GM23338 (cell line): ENCODE measurements around the gene OR8D2. TPM values are rescaled to one million over a fixed set of nuclear protein-coding genes. Genes with fewer than 3 reads are reported as not detected.

Source experiments
- ATAC-seq: fragments of 200-7000 bp; cut with Tn5 transposase; 3 replicates; pipeline ENCODE4 v1.9.1; 2020
- DNase-seq: peaks from one replicate; pipeline ENCODE4 v3.0.0-alpha.2; 2015; ENCODE audit warnings: low spot score
- H2AFZ ChIP-seq: fragments of 200-600 bp; sonication (generic); 2 replicates; pipeline ENCODE4 v1.8.0; 2016; ENCODE audit warnings: antibody characterized with exemption, mild to moderate bottlenecking, moderate library complexity
- H3F3A ChIP-seq: fragments of 200-600 bp; sonication (generic); replicated peaks from 2 replicates; pipeline ENCODE4 v1.8.0; 2017; ENCODE audit warnings: antibody characterized with exemption, mixed run types, low read depth
- H3K27ac ChIP-seq: fragments of 200-600 bp; sonication (generic); 2 replicates; pipeline ENCODE4 v1.6.1; 2016; ENCODE audit warnings: low read depth
- H3K27me3 ChIP-seq: fragments of 200-600 bp; sonication (generic); 2 replicates; pipeline ENCODE4 v1.8.0; 2016; ENCODE audit warnings: mild to moderate bottlenecking, mixed run types, moderate library complexity; ENCODE audit not compliant: insufficient read depth
- H3K36me3 ChIP-seq: fragments of 200-600 bp; sonication (generic); 2 replicates; pipeline ENCODE4 v1.8.0; 2016; ENCODE audit warnings: mild to moderate bottlenecking; ENCODE audit not compliant: insufficient read depth
- H3K4me1 ChIP-seq: fragments of 200-600 bp; sonication (generic); 2 replicates; pipeline ENCODE4 v1.8.0; 2016; ENCODE audit warnings: mild to moderate bottlenecking, moderate library complexity; ENCODE audit not compliant: insufficient read depth
- H3K4me2 ChIP-seq: fragments of 200-600 bp; sonication (generic); 2 replicates; pipeline ENCODE4 v1.7.1; 2017; ENCODE audit warnings: mixed run types
- H3K4me3 ChIP-seq: fragments of 200-600 bp; sonication (generic); 2 replicates; pipeline ENCODE4 v1.6.1; 2016; ENCODE audit warnings: mixed run types
- H3K79me2 ChIP-seq: fragments of 200-600 bp; sonication (generic); replicated peaks from 2 replicates; pipeline ENCODE4 v1.8.0; 2017; ENCODE audit warnings: mild to moderate bottlenecking; ENCODE audit not compliant: insufficient read depth
- H3K9me2 ChIP-seq: fragments of 200-600 bp; sonication (generic); 2 replicates; pipeline ENCODE4 v1.8.0; 2017; ENCODE audit not compliant: insufficient read depth
- H4K20me1 ChIP-seq: fragments of 200-600 bp; sonication (generic); replicated peaks from 2 replicates; pipeline ENCODE4 v1.8.0; 2017; ENCODE audit warnings: mild to moderate bottlenecking; ENCODE audit not compliant: insufficient read depth
- H3K27ac Mint-ChIP-seq: 2 replicates; pipeline ENCODE4 v1.8.0; 2020; ENCODE audit warnings: inconsistent platforms, mild to moderate bottlenecking, moderate library complexity, mixed read lengths
- H3K27me3 Mint-ChIP-seq: 3 replicates; pipeline ENCODE4 v1.8.0; 2022; ENCODE audit warnings: low read depth, mild to moderate bottlenecking, moderate library complexity, mixed read lengths, inconsistent platforms; ENCODE audit not compliant: insufficient read depth, poor library complexity
- H3K36me3 Mint-ChIP-seq: 3 replicates; pipeline ENCODE4 v1.8.0; 2021; ENCODE audit warnings: low read depth, mild to moderate bottlenecking, inconsistent platforms, moderate library complexity, mixed read lengths
- H3K4me1 Mint-ChIP-seq: 3 replicates; pipeline ENCODE4 v1.8.0; 2020; ENCODE audit warnings: mild to moderate bottlenecking, inconsistent platforms, mixed read lengths
- H3K4me3 Mint-ChIP-seq: 3 replicates; pipeline ENCODE4 v1.8.0; 2021; ENCODE audit warnings: moderate library complexity, mild to moderate bottlenecking, inconsistent platforms, mixed read lengths
- H3K9me3 Mint-ChIP-seq: 3 replicates; pipeline ENCODE4 v1.8.0; 2020; ENCODE audit warnings: moderate library complexity, mild to moderate bottlenecking, inconsistent platforms, mixed read lengths
- CREB1 ChIP-seq: fragments of 250-450 bp; sonication (Bioruptor Pico); IDR thresholded peaks from 2 replicates; pipeline ENCODE4 v1.5.0; 2020; ENCODE audit warnings: low read depth, mild to moderate bottlenecking, moderate library complexity
- EZH2 ChIP-seq: fragments of 200-600 bp; sonication (generic); IDR thresholded peaks from one replicate; pipeline ENCODE4 v1.8.0; 2017; ENCODE audit warnings: antibody characterized with exemption, mild to moderate bottlenecking, low read depth; ENCODE audit not compliant: unreplicated experiment
- EZH2phosphoT487 ChIP-seq: fragments of 200-600 bp; sonication (generic); IDR thresholded peaks from one replicate; pipeline ENCODE4 v1.8.1; 2018; ENCODE audit warnings: antibody characterized with exemption; ENCODE audit not compliant: unreplicated experiment
- JUNB ChIP-seq: IDR thresholded peaks from one replicate; pipeline ENCODE4 v1.6.1; 2016; ENCODE audit warnings: antibody characterized with exemption; ENCODE audit not compliant: unreplicated experiment
- NANOG ChIP-seq: IDR thresholded peaks from 2 replicates; pipeline ENCODE4 v1.6.1; 2016; ENCODE audit warnings: antibody characterized with exemption, borderline replicate concordance
- POLR2AphosphoS5 ChIP-seq: IDR thresholded peaks from 2 replicates; pipeline ENCODE4 v1.6.1; 2016; ENCODE audit warnings: antibody characterized with exemption, low read depth
- STAT1 ChIP-seq: IDR thresholded peaks from one replicate; pipeline ENCODE4 v1.6.1; 2016; ENCODE audit warnings: antibody characterized with exemption; ENCODE audit not compliant: unreplicated experiment
- ZNF114 ChIP-seq: fragments of 250-450 bp; sonication (Bioruptor Pico); IDR thresholded peaks from 2 replicates; pipeline ENCODE4 v1.5.0; 2020; ENCODE audit warnings: mild to moderate bottlenecking, moderate library complexity
- ZNF331 ChIP-seq: fragments of 250-450 bp; sonication (Bioruptor Pico); IDR thresholded peaks from 2 replicates; pipeline ENCODE4 v1.5.0; 2020; ENCODE audit warnings: low read depth, mild to moderate bottlenecking, moderate library complexity
- polyA plus RNA-seq: library from polyadenylated mRNA; unstranded; fragments of >200 nt; fragmentation: Nextera tagmentation; extraction: Ambion mirVana; gene quantifications from 2 replicates; pipeline ENCODE4 v1.2.1, GENCODE V29; 2016
- total RNA-seq: library from RNA; depleted of rRNA; stranded (reverse); fragments of >200 nt; shearing (Covaris generic); gene quantifications from 2 replicates; pipeline ENCODE4 v1.2.3, GENCODE V29; 2014
- TF ChIP-seq, protein P1 (sequence below): fragments of 250-450 bp; sonication (Bioruptor Pico); IDR thresholded peaks from 2 replicates; pipeline ENCODE4 v1.5.0; 2020; ENCODE audit warnings: mild to moderate bottlenecking, moderate library complexity
- TF ChIP-seq, protein P2 (sequence below): IDR thresholded peaks from one replicate; pipeline ENCODE4 v1.6.1; 2018; ENCODE audit warnings: antibody characterized with exemption; ENCODE audit not compliant: unreplicated experiment
- TF ChIP-seq, protein P3 (sequence below), 2 experiments: fragments of 200-600 bp in 1 of 2; sonication (generic) in 1 of 2; conservative IDR thresholded peaks; 2 replicates each; pipeline versions ENCODE4 v1.5.1 to v1.6.1; 2016 to 2017; ENCODE audit warnings: antibody characterized with exemption in 2 of 2, low read depth in 2 of 2, mild to moderate bottlenecking in 2 of 2, moderate library complexity in 1 of 2
- TF ChIP-seq, protein P4 (sequence below): IDR thresholded peaks from 2 replicates; pipeline ENCODE4 v1.6.1; 2016; ENCODE audit warnings: antibody characterized with exemption

Gene OR8D2
- total and polyA plus RNA-seq, 2 experiments from 2014 or later: not detected

DNA sequence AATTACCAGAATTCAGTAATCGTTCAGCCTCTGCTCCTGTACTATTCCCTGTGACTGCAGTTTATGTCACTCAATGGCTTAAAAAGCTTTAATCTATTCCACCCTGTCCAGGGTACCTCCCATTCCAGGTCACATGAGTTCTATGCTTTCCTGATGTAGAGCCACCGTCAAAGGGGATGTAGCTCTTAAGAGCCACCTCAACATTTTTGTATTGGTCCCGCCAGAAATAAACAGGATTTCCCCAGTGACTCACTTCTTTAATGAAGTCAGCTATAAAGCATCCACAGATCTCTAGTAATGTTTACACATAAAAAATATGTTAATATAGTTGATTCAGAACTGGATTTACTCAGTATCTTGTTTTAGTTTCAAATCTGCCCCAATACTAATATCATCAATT is 4.9 kb downstream of the OR8D2 start:
- Histone ChIP-seq H3F3A (no peaks in the 10 kb centered on the region), H2AFZ (0 out of 2 replicates have a peak overlapping the region, but pooled peaks have one; percentile 45), H3K4me2 (no peak overlapping the region), H3K9me2 (peaks cover 10% of the 10 kb centered on the region; the same call in 1 of the 2 replicates), H4K20me1 (no peaks in the 10 kb centered on the region), H3K27ac (no peak overlapping the region), H3K27me3 (no peaks in the 10 kb centered on the region), H3K4me1 (no peaks in the 10 kb centered on the region), H3K4me3 (no peak overlapping the region), H3K79me2 (no peaks in the 10 kb centered on the region), H3K36me3 (no peaks in the 10 kb centered on the region)
- no peak overlapping the region for H3K27ac Mint-ChIP-seq
- DNase-seq (no peak), ATAC-seq (no peak)
- no peaks in the 10 kb centered on the region for H3K36me3 Mint-ChIP-seq
- H3K4me1 Mint-ChIP-seq: no peaks in the 10 kb centered on the region
- H3K9me3 Mint-ChIP-seq: no peaks in the 10 kb centered on the region
- no peak overlapping the region for H3K4me3 Mint-ChIP-seq
- H3K27me3 Mint-ChIP-seq: peaks cover 3% of the 10 kb centered on the region
- TF ChIP-seq POLR2AphosphoS5 (no peak), EZH2phosphoT487 (no peak), NANOG (no peak), STAT1 (no peak), JUNB (no peak), ZNF114 (CRISPR knock-in tag) (no peak), EZH2 (no peak), ZNF331 (no peak), CREB1 (CRISPR knock-in tag) (no peak)
- TF ChIP-seq, protein P1, sequence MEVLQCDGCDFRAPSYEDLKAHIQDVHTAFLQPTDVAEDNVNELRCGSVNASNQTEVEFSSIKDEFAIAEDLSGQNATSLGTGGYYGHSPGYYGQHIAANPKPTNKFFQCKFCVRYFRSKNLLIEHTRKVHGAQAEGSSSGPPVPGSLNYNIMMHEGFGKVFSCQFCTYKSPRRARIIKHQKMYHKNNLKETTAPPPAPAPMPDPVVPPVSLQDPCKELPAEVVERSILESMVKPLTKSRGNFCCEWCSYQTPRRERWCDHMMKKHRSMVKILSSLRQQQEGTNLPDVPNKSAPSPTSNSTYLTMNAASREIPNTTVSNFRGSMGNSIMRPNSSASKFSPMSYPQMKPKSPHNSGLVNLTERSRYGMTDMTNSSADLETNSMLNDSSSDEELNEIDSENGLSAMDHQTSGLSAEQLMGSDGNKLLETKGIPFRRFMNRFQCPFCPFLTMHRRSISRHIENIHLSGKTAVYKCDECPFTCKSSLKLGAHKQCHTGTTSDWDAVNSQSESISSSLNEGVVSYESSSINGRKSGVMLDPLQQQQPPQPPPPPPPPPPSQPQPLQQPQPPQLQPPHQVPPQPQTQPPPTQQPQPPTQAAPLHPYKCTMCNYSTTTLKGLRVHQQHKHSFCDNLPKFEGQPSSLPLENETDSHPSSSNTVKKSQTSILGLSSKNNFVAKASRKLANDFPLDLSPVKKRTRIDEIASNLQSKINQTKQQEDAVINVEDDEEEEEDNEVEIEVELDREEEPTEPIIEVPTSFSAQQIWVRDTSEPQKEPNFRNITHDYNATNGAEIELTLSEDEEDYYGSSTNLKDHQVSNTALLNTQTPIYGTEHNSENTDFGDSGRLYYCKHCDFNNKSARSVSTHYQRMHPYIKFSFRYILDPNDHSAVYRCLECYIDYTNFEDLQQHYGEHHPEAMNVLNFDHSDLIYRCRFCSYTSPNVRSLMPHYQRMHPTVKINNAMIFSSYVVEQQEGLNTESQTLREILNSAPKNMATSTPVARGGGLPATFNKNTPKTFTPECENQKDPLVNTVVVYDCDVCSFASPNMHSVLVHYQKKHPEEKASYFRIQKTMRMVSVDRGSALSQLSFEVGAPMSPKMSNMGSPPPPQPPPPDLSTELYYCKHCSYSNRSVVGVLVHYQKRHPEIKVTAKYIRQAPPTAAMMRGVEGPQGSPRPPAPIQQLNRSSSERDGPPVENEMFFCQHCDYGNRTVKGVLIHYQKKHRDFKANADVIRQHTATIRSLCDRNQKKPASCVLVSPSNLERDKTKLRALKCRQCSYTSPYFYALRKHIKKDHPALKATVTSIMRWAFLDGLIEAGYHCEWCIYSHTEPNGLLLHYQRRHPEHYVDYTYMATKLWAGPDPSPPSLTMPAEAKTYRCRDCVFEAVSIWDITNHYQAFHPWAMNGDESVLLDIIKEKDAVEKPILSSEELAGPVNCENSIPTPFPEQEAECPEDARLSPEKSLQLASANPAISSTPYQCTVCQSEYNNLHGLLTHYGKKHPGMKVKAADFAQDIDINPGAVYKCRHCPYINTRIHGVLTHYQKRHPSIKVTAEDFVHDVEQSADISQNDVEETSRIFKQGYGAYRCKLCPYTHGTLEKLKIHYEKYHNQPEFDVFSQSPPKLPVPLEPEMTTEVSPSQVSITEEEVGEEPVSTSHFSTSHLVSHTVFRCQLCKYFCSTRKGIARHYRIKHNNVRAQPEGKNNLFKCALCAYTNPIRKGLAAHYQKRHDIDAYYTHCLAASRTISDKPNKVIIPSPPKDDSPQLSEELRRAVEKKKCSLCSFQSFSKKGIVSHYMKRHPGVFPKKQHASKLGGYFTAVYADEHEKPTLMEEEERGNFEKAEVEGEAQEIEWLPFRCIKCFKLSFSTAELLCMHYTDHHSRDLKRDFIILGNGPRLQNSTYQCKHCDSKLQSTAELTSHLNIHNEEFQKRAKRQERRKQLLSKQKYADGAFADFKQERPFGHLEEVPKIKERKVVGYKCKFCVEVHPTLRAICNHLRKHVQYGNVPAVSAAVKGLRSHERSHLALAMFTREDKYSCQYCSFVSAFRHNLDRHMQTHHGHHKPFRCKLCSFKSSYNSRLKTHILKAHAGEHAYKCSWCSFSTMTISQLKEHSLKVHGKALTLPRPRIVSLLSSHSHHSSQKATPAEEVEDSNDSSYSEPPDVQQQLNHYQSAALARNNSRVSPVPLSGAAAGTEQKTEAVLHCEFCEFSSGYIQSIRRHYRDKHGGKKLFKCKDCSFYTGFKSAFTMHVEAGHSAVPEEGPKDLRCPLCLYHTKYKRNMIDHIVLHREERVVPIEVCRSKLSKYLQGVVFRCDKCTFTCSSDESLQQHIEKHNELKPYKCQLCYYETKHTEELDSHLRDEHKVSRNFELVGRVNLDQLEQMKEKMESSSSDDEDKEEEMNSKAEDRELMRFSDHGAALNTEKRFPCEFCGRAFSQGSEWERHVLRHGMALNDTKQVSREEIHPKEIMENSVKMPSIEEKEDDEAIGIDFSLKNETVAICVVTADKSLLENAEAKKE (CRISPR knock-in tag): no peak
- TF ChIP-seq, protein P2, sequence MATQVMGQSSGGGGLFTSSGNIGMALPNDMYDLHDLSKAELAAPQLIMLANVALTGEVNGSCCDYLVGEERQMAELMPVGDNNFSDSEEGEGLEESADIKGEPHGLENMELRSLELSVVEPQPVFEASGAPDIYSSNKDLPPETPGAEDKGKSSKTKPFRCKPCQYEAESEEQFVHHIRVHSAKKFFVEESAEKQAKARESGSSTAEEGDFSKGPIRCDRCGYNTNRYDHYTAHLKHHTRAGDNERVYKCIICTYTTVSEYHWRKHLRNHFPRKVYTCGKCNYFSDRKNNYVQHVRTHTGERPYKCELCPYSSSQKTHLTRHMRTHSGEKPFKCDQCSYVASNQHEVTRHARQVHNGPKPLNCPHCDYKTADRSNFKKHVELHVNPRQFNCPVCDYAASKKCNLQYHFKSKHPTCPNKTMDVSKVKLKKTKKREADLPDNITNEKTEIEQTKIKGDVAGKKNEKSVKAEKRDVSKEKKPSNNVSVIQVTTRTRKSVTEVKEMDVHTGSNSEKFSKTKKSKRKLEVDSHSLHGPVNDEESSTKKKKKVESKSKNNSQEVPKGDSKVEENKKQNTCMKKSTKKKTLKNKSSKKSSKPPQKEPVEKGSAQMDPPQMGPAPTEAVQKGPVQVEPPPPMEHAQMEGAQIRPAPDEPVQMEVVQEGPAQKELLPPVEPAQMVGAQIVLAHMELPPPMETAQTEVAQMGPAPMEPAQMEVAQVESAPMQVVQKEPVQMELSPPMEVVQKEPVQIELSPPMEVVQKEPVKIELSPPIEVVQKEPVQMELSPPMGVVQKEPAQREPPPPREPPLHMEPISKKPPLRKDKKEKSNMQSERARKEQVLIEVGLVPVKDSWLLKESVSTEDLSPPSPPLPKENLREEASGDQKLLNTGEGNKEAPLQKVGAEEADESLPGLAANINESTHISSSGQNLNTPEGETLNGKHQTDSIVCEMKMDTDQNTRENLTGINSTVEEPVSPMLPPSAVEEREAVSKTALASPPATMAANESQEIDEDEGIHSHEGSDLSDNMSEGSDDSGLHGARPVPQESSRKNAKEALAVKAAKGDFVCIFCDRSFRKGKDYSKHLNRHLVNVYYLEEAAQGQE: no peak
- TF ChIP-seq, protein P3, sequence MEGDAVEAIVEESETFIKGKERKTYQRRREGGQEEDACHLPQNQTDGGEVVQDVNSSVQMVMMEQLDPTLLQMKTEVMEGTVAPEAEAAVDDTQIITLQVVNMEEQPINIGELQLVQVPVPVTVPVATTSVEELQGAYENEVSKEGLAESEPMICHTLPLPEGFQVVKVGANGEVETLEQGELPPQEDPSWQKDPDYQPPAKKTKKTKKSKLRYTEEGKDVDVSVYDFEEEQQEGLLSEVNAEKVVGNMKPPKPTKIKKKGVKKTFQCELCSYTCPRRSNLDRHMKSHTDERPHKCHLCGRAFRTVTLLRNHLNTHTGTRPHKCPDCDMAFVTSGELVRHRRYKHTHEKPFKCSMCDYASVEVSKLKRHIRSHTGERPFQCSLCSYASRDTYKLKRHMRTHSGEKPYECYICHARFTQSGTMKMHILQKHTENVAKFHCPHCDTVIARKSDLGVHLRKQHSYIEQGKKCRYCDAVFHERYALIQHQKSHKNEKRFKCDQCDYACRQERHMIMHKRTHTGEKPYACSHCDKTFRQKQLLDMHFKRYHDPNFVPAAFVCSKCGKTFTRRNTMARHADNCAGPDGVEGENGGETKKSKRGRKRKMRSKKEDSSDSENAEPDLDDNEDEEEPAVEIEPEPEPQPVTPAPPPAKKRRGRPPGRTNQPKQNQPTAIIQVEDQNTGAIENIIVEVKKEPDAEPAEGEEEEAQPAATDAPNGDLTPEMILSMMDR (conservative IDR thresholded peaks at IDR 0.05; ENCODE audit: low read depth in 2 of 2): no peak
- TF ChIP-seq, protein P4, sequence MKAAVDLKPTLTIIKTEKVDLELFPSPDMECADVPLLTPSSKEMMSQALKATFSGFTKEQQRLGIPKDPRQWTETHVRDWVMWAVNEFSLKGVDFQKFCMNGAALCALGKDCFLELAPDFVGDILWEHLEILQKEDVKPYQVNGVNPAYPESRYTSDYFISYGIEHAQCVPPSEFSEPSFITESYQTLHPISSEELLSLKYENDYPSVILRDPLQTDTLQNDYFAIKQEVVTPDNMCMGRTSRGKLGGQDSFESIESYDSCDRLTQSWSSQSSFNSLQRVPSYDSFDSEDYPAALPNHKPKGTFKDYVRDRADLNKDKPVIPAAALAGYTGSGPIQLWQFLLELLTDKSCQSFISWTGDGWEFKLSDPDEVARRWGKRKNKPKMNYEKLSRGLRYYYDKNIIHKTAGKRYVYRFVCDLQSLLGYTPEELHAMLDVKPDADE: no peak
